Vagina (tissue), 2 donors: Measurements from ENCODE around the gene C7orf33.
"Not testable (repeated sequence)": the region's sequence is repeated elsewhere in the genome, so short reads cannot be mapped to it uniquely, and the experiment has no call there.

ENCODE experiments used
- CTCF ChIP-seq, 3 experiments: fragments of 450-650 bp in 2 of 3; fragments of 200-600 bp in 1 of 3; sonication (generic) in 1 of 3; IDR thresholded peaks; one replicate each; pipeline ENCODE4 v1.5.1; 2017 to 2019; ENCODE audit warnings: antibody characterized with exemption in 3 of 3, mild to moderate bottlenecking in 2 of 3, moderate library complexity in 2 of 3
- POLR2A ChIP-seq, 2 donors: fragments of 450-650 bp; IDR thresholded peaks; one replicate each; pipeline ENCODE4 v1.6.1; 2017; ENCODE audit warnings: antibody characterized with exemption in 2 of 2, mild to moderate bottlenecking in 2 of 2, moderate library complexity in 2 of 2

- TF ChIP-seq CTCF, POLR2A (IDR thresholded peaks at IDR 0.05): not testable (repeated sequence)
Measured at GRCh38 chr7:148596354-148596753, 5.8 kb downstream of the C7orf33 start.
